ENCODE data around the gene ANKLE2.
"Not testable (repeated sequence)": the region's sequence is repeated elsewhere in the genome, so short reads cannot be mapped to it uniquely, and the experiment has no call there.

Gene ANKLE2

GRCh38 chr12:132759359-132759758, 2.3 kb downstream of the ANKLE2 start:
- H3K9me3 ChIP-seq (ENCODE audit: severe bottlenecking) = no peaks in the 10 kb centered on the region
- H3K27me3 ChIP-seq (ENCODE audit: insufficient read depth, low read depth, severe bottlenecking) = no peaks in the 10 kb centered on the region
- no peak for TF ChIP-seq CTCF (IDR thresholded peaks at IDR 0.05; ENCODE audit: low read depth, low read length)
- DNase-seq = no peak
- H3K4me3 ChIP-seq (ENCODE audit: low read depth, low read length) = no peak overlapping the region
- peaks cover 44% of the 10 kb centered on the region for H3K36me3 ChIP-seq
- no peak overlapping the region for H3K27ac ChIP-seq

GRCh38 chr12:132758825-132759224, 2.8 kb downstream of the ANKLE2 start:
- DNase-seq; H3K4me3 ChIP-seq (ENCODE audit: low read depth, low read length); H3K9me3 ChIP-seq (ENCODE audit: severe bottlenecking); H3K27me3 ChIP-seq (ENCODE audit: insufficient read depth, low read depth, severe bottlenecking); H3K27ac ChIP-seq: not testable (repeated sequence)
- peaks cover 49% of the 10 kb centered on the region for H3K36me3 ChIP-seq

GRCh38 chr12:132754160-132754932, 7.3 kb downstream of the ANKLE2 start:
- no peaks in the 10 kb centered on the region for H3K27me3 ChIP-seq (ENCODE audit: insufficient read depth, low read depth, severe bottlenecking)
- H3K27ac ChIP-seq = no peak overlapping the region
- no peak overlapping the region for H3K4me3 ChIP-seq (ENCODE audit: low read depth, low read length)
- no peak; the same call in 1 of the 2 replicates for TF ChIP-seq CTCF (IDR thresholded peaks at IDR 0.05; ENCODE audit: low read depth, low read length)
- H3K9me3 ChIP-seq (ENCODE audit: severe bottlenecking) = no peaks in the 10 kb centered on the region
- no peak for DNase-seq
- peaks cover 79% of the 10 kb centered on the region for H3K36me3 ChIP-seq

GRCh38 chr12:132753670-132754069, 8.0 kb downstream of the ANKLE2 start:
- not testable (repeated sequence) for H3K9me3 ChIP-seq (ENCODE audit: severe bottlenecking); H3K27me3 ChIP-seq (ENCODE audit: insufficient read depth, low read depth, severe bottlenecking); DNase-seq; H3K4me3 ChIP-seq (ENCODE audit: low read depth, low read length); H3K27ac ChIP-seq
- peaks cover 83% of the 10 kb centered on the region for H3K36me3 ChIP-seq

- no peaks in the 10 kb centered on the region for H3K27me3 ChIP-seq (ENCODE audit: insufficient read depth, low read depth, severe bottlenecking)
- H3K27ac ChIP-seq = no peak overlapping the region
- no peak for TF ChIP-seq CTCF (IDR thresholded peaks at IDR 0.05; ENCODE audit: low read depth, low read length)
- no peak for DNase-seq
- no peak overlapping the region for H3K4me3 ChIP-seq (ENCODE audit: low read depth, low read length)
- no peaks in the 10 kb centered on the region for H3K9me3 ChIP-seq (ENCODE audit: severe bottlenecking)
- peaks cover 85% of the 10 kb centered on the region for H3K36me3 ChIP-seq
Measured at GRCh38 chr12:132748319-132748718, 13.3 kb downstream of the ANKLE2 start.

GRCh38 chr12:132747896-132748295, 13.7 kb downstream of the ANKLE2 start:
- Histone ChIP-seq H3K27me3 (ENCODE audit: insufficient read depth, low read depth, severe bottlenecking) (no peaks in the 10 kb centered on the region), H3K9me3 (ENCODE audit: severe bottlenecking) (no peaks in the 10 kb centered on the region), H3K36me3 (peaks cover 85% of the 10 kb centered on the region), H3K27ac (no peak overlapping the region), H3K4me3 (ENCODE audit: low read depth, low read length) (no peak overlapping the region)
- DNase-seq = no peak
- TF ChIP-seq CTCF (IDR thresholded peaks at IDR 0.05; ENCODE audit: low read depth, low read length) = no peak

- no peak for DNase-seq
- H3K27me3 ChIP-seq (ENCODE audit: insufficient read depth, low read depth, severe bottlenecking) = no peaks in the 10 kb centered on the region
- H3K9me3 ChIP-seq (ENCODE audit: severe bottlenecking) = no peaks in the 10 kb centered on the region
- no peak overlapping the region for H3K4me3 ChIP-seq (ENCODE audit: low read depth, low read length)
- H3K27ac ChIP-seq = no peak overlapping the region
- TF ChIP-seq CTCF (IDR thresholded peaks at IDR 0.05; ENCODE audit: low read depth, low read length) = no peak
- H3K36me3 ChIP-seq = peaks cover 84% of the 10 kb centered on the region
Measured at GRCh38 chr12:132747395-132747794, 14.2 kb downstream of the ANKLE2 start.

Measured in WERI-Rb-1 (cell line).